Ascending aorta (tissue), 2 donors: ENCODE results near the gene TSC22D3. TPM values are rescaled to one million over a fixed set of nuclear protein-coding genes. Genes with fewer than 3 reads are reported as not detected.
"Not testable (repeated sequence)": the region's sequence is repeated elsewhere in the genome, so short reads cannot be mapped to it uniquely, and the experiment has no call there.

Experiments used
- DNase-seq, 2 donors: peaks; one replicate each; pipeline ENCODE4 v3.0.0-alpha.2; 2019; ENCODE audit warnings: low spot score in 2 of 2
- H3K27ac ChIP-seq, 2 donors: fragments of 200-600 bp; sonication (generic); one replicate each; pipeline ENCODE4 v1.5.1; 2016 to 2017; ENCODE audit warnings: mild to moderate bottlenecking in 1 of 2
- H3K27me3 ChIP-seq: fragments of 200-600 bp; sonication (generic); one replicate; pipeline ENCODE4 v1.5.1; 2017
- H3K36me3 ChIP-seq, 2 donors: fragments of 200-600 bp; sonication (generic); one replicate each; pipeline ENCODE4 v1.5.1; 2016
- H3K4me1 ChIP-seq, 2 donors: fragments of 200-600 bp; sonication (generic); one replicate each; pipeline ENCODE4 v1.5.1; 2016 to 2017; ENCODE audit warnings: mild to moderate bottlenecking in 1 of 2
- H3K4me3 ChIP-seq, 2 donors: fragments of 200-600 bp; sonication (generic); one replicate each; pipeline ENCODE4 v1.5.1; 2016 to 2017; ENCODE audit warnings: mild to moderate bottlenecking in 1 of 2
- H3K9me3 ChIP-seq, 2 donors: fragments of 200-600 bp; sonication (generic); one replicate each; pipeline ENCODE4 v1.5.1; 2016
- intact Hi-C: fragments of 100-400 bp; cut with DNase I; formaldehyde crosslinking; loops from one replicate; pipeline ENCODE4 v1.15.1; 2023
- total RNA-seq: library from RNA; depleted of rRNA; stranded (reverse); fragments of >200 nt; gene quantifications from one replicate; pipeline ENCODE4 v1.1.0, GENCODE V29; 2016
- TF ChIP-seq, protein P1 (sequence below), 3 experiments: fragments of 200-600 bp in 2 of 3; fragments of 450-650 bp in 1 of 3; sonication (generic) in 2 of 3; IDR thresholded peaks; one replicate each; pipeline ENCODE4 v1.5.1; 2016 to 2019; ENCODE audit warnings: antibody characterized with exemption in 3 of 3, mild to moderate bottlenecking in 1 of 3, moderate library complexity in 1 of 3

Gene TSC22D3
- total RNA-seq: 630 TPM

GRCh38 chrX:107775734-107776511 lies at the start of gene TSC22D3:
TSC22D3 (minus strand) TSS chrX:107775787; CDS start chrX:107775419, 368 bp downstream.
- no peaks in the 10 kb centered on the region for H3K36me3 ChIP-seq
- TF ChIP-seq, protein P1, sequence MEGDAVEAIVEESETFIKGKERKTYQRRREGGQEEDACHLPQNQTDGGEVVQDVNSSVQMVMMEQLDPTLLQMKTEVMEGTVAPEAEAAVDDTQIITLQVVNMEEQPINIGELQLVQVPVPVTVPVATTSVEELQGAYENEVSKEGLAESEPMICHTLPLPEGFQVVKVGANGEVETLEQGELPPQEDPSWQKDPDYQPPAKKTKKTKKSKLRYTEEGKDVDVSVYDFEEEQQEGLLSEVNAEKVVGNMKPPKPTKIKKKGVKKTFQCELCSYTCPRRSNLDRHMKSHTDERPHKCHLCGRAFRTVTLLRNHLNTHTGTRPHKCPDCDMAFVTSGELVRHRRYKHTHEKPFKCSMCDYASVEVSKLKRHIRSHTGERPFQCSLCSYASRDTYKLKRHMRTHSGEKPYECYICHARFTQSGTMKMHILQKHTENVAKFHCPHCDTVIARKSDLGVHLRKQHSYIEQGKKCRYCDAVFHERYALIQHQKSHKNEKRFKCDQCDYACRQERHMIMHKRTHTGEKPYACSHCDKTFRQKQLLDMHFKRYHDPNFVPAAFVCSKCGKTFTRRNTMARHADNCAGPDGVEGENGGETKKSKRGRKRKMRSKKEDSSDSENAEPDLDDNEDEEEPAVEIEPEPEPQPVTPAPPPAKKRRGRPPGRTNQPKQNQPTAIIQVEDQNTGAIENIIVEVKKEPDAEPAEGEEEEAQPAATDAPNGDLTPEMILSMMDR (IDR thresholded peaks at IDR 0.05): peak in 2 of 3 experiments; percentile 11 to 26
- intact Hi-C loops: loop anchor here (1.0 to 5.0 kb wide), 4 partner anchors 43 to 148 kb away; partner anchors contain the start of genes MID2 and PRPS1
- peak; percentile 47 to 90 for DNase-seq
- peak within 1 kb of the TSS; percentile 44 to 81 for H3K4me3 ChIP-seq
- no peaks in the 10 kb centered on the region for H3K27me3 ChIP-seq
- no peaks in the 10 kb centered on the region for H3K4me1 ChIP-seq
- peak within 1 kb of the TSS; percentile 82 to 88 for H3K27ac ChIP-seq
- no peaks in the 10 kb centered on the region for H3K9me3 ChIP-seq

- H3K36me3 ChIP-seq: no peaks in the 10 kb centered on the region
- peaks cover 4% of the 10 kb centered on the region for H3K27me3 ChIP-seq
- no peak overlapping the region for H3K4me3 ChIP-seq
- intact Hi-C loops: no loop called here
- H3K9me3 ChIP-seq: peaks cover 4% of the 10 kb centered on the region in 2 donors
- no peak for DNase-seq
- H3K4me1 ChIP-seq: no peaks in the 10 kb centered on the region
- TF ChIP-seq, protein P1 (IDR thresholded peaks at IDR 0.05): no peak
- H3K27ac ChIP-seq: no peak overlapping the region
These were observed 47.9 kb upstream of the TSC22D3 start for GRCh38 chrX:107823456-107823855.

GRCh38 chrX:107823042-107823441 lies 47.5 kb upstream of the TSC22D3 start:
- TF ChIP-seq, protein P1 (IDR thresholded peaks at IDR 0.05): no peak
- DNase-seq: no peak
- intact Hi-C loops: no loop called here
- Histone ChIP-seq H3K4me1 (no peaks in the 10 kb centered on the region), H3K36me3 (no peaks in the 10 kb centered on the region), H3K9me3 (peaks cover 4% of the 10 kb centered on the region in 2 donors), H3K27ac (no peak overlapping the region), H3K4me3 (no peak overlapping the region), H3K27me3 (peaks cover 4% of the 10 kb centered on the region)

DNA sequence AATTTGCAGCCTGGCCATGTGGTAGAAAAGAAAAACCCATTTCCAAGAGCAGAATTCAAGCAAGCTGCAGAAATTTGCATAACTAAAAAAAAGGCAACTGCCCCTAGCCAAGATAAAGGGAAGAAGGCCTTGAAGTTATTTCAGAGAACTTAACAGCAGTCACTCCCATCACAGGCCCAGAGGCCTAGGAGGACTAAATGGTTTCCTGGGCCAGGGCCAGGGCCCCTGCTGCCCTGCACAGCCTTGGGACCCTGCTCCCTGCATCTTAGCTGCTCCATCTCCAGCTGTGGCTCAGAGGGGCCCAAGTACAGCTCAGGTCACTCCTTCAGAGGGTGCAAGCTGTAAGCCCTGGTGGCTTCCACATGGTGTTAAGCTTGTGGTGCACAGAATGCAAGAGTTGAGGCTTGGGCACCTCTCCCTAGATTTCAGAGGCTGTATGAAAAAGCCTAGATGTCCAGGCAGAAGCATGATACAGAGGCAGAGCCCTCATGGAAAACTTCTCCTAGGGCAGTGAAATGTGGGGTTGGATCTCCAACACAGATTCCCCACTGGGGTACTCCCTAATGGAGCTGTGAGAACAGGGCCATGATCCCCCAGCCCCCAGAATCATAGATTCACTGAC lies 43.4 kb upstream of the TSC22D3 start:
- TF ChIP-seq, protein P1 (IDR thresholded peaks at IDR 0.05): no peak
- Histone ChIP-seq H3K36me3 (no peaks in the 10 kb centered on the region), H3K9me3 (peaks cover 4% of the 10 kb centered on the region in 2 donors), H3K4me3 (no peak overlapping the region), H3K4me1 (no peaks in the 10 kb centered on the region), H3K27ac (no peak overlapping the region), H3K27me3 (no peaks in the 10 kb centered on the region)
- intact Hi-C loops: no loop called here
- no peak for DNase-seq

DNA sequence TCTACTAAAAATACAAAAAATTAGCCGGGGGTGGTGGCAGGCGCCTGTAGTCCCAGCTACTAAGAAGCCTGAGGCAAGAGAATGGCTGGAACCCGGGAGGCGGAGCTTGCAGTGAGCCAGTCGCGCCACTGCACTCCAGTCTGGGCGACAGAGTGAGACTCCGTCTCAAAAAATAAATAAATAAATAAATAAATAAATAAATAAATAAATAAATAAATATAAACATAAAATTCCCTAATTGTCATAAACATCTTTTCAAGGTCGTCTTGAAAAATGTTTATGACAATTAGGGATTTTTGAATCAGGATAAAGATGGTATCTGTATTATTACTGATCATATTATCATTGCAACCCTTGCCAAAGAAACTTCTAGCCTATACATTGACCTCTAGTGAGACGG lies 34.5 kb upstream of the TSC22D3 start:
- H3K27ac ChIP-seq, H3K9me3 ChIP-seq, intact Hi-C loops, H3K27me3 ChIP-seq, DNase-seq, H3K4me3 ChIP-seq, H3K4me1 ChIP-seq, H3K36me3 ChIP-seq: not testable (repeated sequence)

DNA sequence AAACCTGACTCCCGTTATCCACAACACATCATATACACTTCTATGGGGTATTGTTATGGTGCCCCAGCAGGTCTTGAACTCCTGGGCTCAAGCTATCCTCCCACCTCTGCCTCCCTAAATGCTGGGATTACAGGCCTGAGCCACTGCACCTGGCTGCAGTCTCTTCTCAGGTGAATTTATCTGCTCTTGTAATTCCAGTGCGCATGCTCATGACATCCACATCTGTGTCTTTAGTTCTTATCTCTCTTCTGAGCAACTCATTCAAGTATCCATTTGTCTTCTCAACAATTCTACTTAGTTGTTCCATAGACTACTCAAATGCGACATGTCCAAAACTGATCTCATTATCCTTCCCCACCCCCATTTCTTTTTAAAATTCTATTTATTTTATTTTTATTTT lies 29.6 kb upstream of the TSC22D3 start:
- H3K9me3 ChIP-seq: peaks cover 5 to 22% of the 10 kb centered on the region in 2 donors
- intact Hi-C loops: no loop called here
- DNase-seq: no peak
- H3K36me3 ChIP-seq: no peaks in the 10 kb centered on the region
- no peaks in the 10 kb centered on the region for H3K27me3 ChIP-seq
- no peak overlapping the region for H3K4me3 ChIP-seq
- no peak overlapping the region for H3K27ac ChIP-seq
- H3K4me1 ChIP-seq: no peaks in the 10 kb centered on the region
- TF ChIP-seq, protein P1 (IDR thresholded peaks at IDR 0.05): no peak
